K562 (cell line): ENCODE data around the gene TRIM51. TPM values are rescaled to one million over a fixed set of nuclear protein-coding genes. Genes with fewer than 3 reads are reported as not detected.

Experiments
- ATAC-seq: fragments of 200-7000 bp; cut with Tn5 transposase; 3 replicates; pipeline ENCODE4 v1.9.1; 2020; ENCODE audit warnings: moderate library complexity
- BruUV-seq: library from RNA; stranded (reverse); fragments of 400-500 nt; replicated peaks from 2 replicates; lab custom pipeline; 2021; lab: Mats Ljungman, UMichigan
- CTCF ChIA-PET: fragments of 300-600 bp; formaldehyde crosslinking; extraction: SDS; loops from one replicate; lab custom pipeline; 2021; ENCODE audit warnings: low intra/inter-chr PET ratio; lab: Yijun Ruan, JAX
- POLR2A ChIA-PET: fragments of 300-600, 350-650 bp; sonication (Branson Sonifier 250); formaldehyde crosslinking; extraction: SDS; loops from one replicate; lab custom pipeline; 2021; ENCODE audit warnings: antibody characterized with exemption, inconsistent platforms; lab: Yijun Ruan, JAX
- DNase-seq, 4 experiments: peaks; one replicate each; pipeline versions ENCODE4 v3.0.0 to v3.0.0-alpha.2; 2011 to 2018; ENCODE audit warnings: low spot score in 3 of 4, mixed read lengths in 3 of 4; ENCODE audit errors: extremely low read depth in 1 of 4
- FAIRE-seq: peaks from 2 replicates; lab custom pipeline; 2011; peaks lifted over from hg19 to GRCh38; lab: Jason Lieb, UNC
- H2AFZ ChIP-seq: 2 replicates; pipeline ENCODE4 v1.6.0; 2011; ENCODE audit warnings: low read depth, low read length, control low read depth, inconsistent platforms
- H3K27ac ChIP-seq: fragments of 200-600 bp; 3 replicates; pipeline ENCODE4 v1.8.0; 2011; ENCODE audit warnings: low read depth, mild to moderate bottlenecking, control low read depth, inconsistent platforms, low read length, moderate library complexity, mixed read lengths; ENCODE audit errors: extremely low read depth
- H3K27me3 ChIP-seq, 2 experiments: fragments of 300-600 bp in 1 of 2; 2 replicates in 1 of 2; 3 replicates in 1 of 2; pipeline versions ENCODE4 v1.6.0 to v1.8.0; 2011; ENCODE audit warnings: inconsistent platforms in 2 of 2, low read length in 2 of 2, mild to moderate bottlenecking in 1 of 2, mixed read lengths in 1 of 2, moderate library complexity in 1 of 2; ENCODE audit not compliant: control insufficient read depth in 2 of 2, insufficient read depth in 2 of 2
- H3K36me3 ChIP-seq: fragments of 300-600 bp; 3 replicates; pipeline ENCODE4 v1.8.0; 2011; ENCODE audit warnings: mild to moderate bottlenecking, low read length, inconsistent platforms; ENCODE audit not compliant: control insufficient read depth, insufficient read depth
- H3K4me1 ChIP-seq, 2 experiments: fragments of 200-600 bp in 1 of 2; replicated peaks in 1 of 2; 2 replicates in 1 of 2; 3 replicates in 1 of 2; pipeline versions ENCODE4 v1.5.1 to v1.8.0; 2011; ENCODE audit warnings: inconsistent platforms in 2 of 2, low read length in 2 of 2, mild to moderate bottlenecking in 1 of 2, mixed read lengths in 1 of 2, moderate library complexity in 1 of 2; ENCODE audit not compliant: control insufficient read depth in 2 of 2, insufficient read depth in 2 of 2
- H3K4me2 ChIP-seq: 2 replicates; pipeline ENCODE4 v1.6.1; 2011; ENCODE audit warnings: low read length, control low read depth, inconsistent platforms, mixed read lengths; ENCODE audit not compliant: insufficient read depth
- H3K4me3 ChIP-seq: fragments of 200-600 bp; sonication (generic), shearing (Covaris generic); 2 replicates; pipeline ENCODE4 v1.5.1; 2016; ENCODE audit warnings: control low read depth, inconsistent platforms
- H3K79me2 ChIP-seq: fragments of 200-600 bp; 3 replicates; pipeline ENCODE4 v1.8.0; 2011; ENCODE audit warnings: low read length, inconsistent platforms; ENCODE audit not compliant: control insufficient read depth, insufficient read depth
- H3K9ac ChIP-seq, 2 experiments: 2 replicates each; pipeline versions ENCODE4 v1.6.0 to v1.6.1; 2011; ENCODE audit warnings: low read depth in 2 of 2, low read length in 2 of 2, control low read depth in 1 of 2, inconsistent platforms in 1 of 2, mild to moderate bottlenecking in 1 of 2, mixed read lengths in 1 of 2; ENCODE audit not compliant: insufficient read depth in 1 of 2
- H3K9me1 ChIP-seq: one replicate; pipeline ENCODE4 v1.6.0; 2011; ENCODE audit warnings: inconsistent platforms, mild to moderate bottlenecking, low read length, moderate library complexity; ENCODE audit not compliant: control insufficient read depth, insufficient read depth
- H3K9me3 ChIP-seq: replicated peaks from 2 replicates; pipeline ENCODE4 v1.5.1; 2011; ENCODE audit warnings: low read depth, low read length, inconsistent platforms; ENCODE audit not compliant: control insufficient read depth, insufficient read depth
- H4K20me1 ChIP-seq: replicated peaks from 2 replicates; pipeline ENCODE4 v1.6.1; 2011; ENCODE audit warnings: low read length, inconsistent platforms, mixed read lengths; ENCODE audit not compliant: control insufficient read depth, insufficient read depth
- CBX8 ChIP-seq: fragments of 200-600 bp; sonication (generic); IDR thresholded peaks from 2 replicates; pipeline ENCODE4 v1.6.1; 2012; ENCODE audit warnings: borderline replicate concordance, mixed run types, low read depth, mild to moderate bottlenecking, moderate library complexity, mixed read lengths, low read length, control low read depth, inconsistent platforms; ENCODE audit not compliant: poor library complexity, severe bottlenecking; ENCODE audit errors: extremely low read depth
- CTBP1 ChIP-seq: fragments of 450-650 bp; IDR thresholded peaks from 2 replicates; pipeline ENCODE4 v1.6.1; 2016; ENCODE audit warnings: borderline replicate concordance
- DLX4 ChIP-seq: fragments of 250-450 bp; sonication (Bioruptor Pico); IDR thresholded peaks from 2 replicates; pipeline ENCODE4 v1.6.1; 2021; ENCODE audit warnings: mild to moderate bottlenecking
- ESRRA ChIP-seq: fragments of 450-650 bp; IDR thresholded peaks from 2 replicates; pipeline ENCODE4 v1.6.1; 2014; ENCODE audit warnings: low read depth, mild to moderate bottlenecking, moderate library complexity, borderline replicate concordance
- ETS1 ChIP-seq: conservative IDR thresholded peaks from 2 replicates; pipeline ENCODE4 v1.6.1; 2011; ENCODE audit warnings: low read depth, mild to moderate bottlenecking, low read length; ENCODE audit not compliant: control insufficient read depth
- HDAC8 ChIP-seq: fragments of 450-650 bp; IDR thresholded peaks from 2 replicates; pipeline ENCODE4 v1.6.1; 2016; ENCODE audit warnings: mild to moderate bottlenecking, missing genetic modification characterization, moderate library complexity, missing compliant biosample characterization
- HNRNPH1 ChIP-seq: fragments of 200-400 bp; formaldehyde crosslinking; optimal IDR thresholded peaks from 2 replicates; pipeline ENCODE3; 2017; ENCODE audit warnings: low read depth, mild to moderate bottlenecking, low read length, moderate library complexity
- ID3 ChIP-seq, 2 experiments: fragments of 250-450 bp in 1 of 2; fragments of 450-650 bp in 1 of 2; sonication (Bioruptor Pico) in 1 of 2; IDR thresholded peaks; 2 replicates each; pipeline versions ENCODE4 v1.6.1 to v1.8.0; 2016 to 2021; ENCODE audit warnings: mild to moderate bottlenecking in 2 of 2, moderate library complexity in 2 of 2, missing compliant biosample characterization in 1 of 2, missing genetic modification characterization in 1 of 2
- RERE ChIP-seq: sonication (generic); formaldehyde crosslinking; IDR thresholded peaks from 2 replicates; pipeline ENCODE4 v1.8.0; 2023; ENCODE audit warnings: missing genetic modification reagents, mild to moderate bottlenecking, borderline replicate concordance
- ZNF184 ChIP-seq: sonication (generic); formaldehyde crosslinking; IDR thresholded peaks from 2 replicates; pipeline ENCODE4 v1.5.0; 2020; ENCODE audit warnings: missing genetic modification reagents
- ZNF431 ChIP-seq: sonication (generic); formaldehyde crosslinking; IDR thresholded peaks from 2 replicates; pipeline ENCODE4 v1.8.0; 2022; ENCODE audit warnings: mild to moderate bottlenecking, missing genetic modification reagents
- ZNF561 ChIP-seq: fragments of 450-650 bp; formaldehyde crosslinking; conservative IDR thresholded peaks from 2 replicates; pipeline ENCODE4 v1.4.0; 2020; ENCODE audit warnings: mild to moderate bottlenecking, moderate library complexity
- WGBS: fragments of 100-300 bp; shearing (Covaris generic); methylation state at CpG from one replicate; pipeline ENCODE4 v1.1.6; 2016; ENCODE audit warnings: low coverage, mixed read lengths; ENCODE audit not compliant: insufficient coverage; ENCODE audit errors: missing lambda C conversion rate; 5-methylcytosine and 5-hydroxymethylcytosine counted together
- in situ Hi-C: fragments of 300-500 bp; cut with MboI; formaldehyde crosslinking; loops from 4 replicates; pipeline ENCODE4 v1.15.0; 2018; ENCODE audit warnings: inconsistent platforms, mixed read lengths
- intact Hi-C: fragments of 100-400 bp; cut with micrococcal nuclease; formaldehyde crosslinking; loops from 2 replicates; pipeline ENCODE4 v1.14.2; 2022
- polyA plus RNA-seq, 8 experiments: library from polyadenylated mRNA; depleted of rRNA in 4 of 8; stranded (reverse) in 5 of 8; unstranded in 3 of 8; fragments of >200 nt; fragmentation: Nextera tagmentation in 2 of 8; fragmentation: Illumina TruSeq in 1 of 8; extraction: Ambion mirVana in 2 of 8; extraction: Trizol in 1 of 8; gene quantifications; 2 replicates each; pipeline versions ENCODE4 v1.2.1 to v1.2.3, GENCODE V29; 2011 to 2014; ENCODE audit warnings: inconsistent platforms in 1 of 8, missing spikeins in 1 of 8
- total RNA-seq, 7 experiments: library from RNA; depleted of rRNA in 6 of 7; stranded (reverse); fragments of >200 nt in 6 of 7; fragmentation: Illumina TruSeq in 2 of 7; extraction: Trizol in 2 of 7; gene quantifications; 2 replicates each; pipeline versions ENCODE4 v1.2.1 to v1.2.3, GENCODE V29; 2011 to 2021; ENCODE audit warnings: low replicate concordance in 1 of 7

TRIM51 gene
- total and polyA plus RNA-seq, 9 of the 15 experiments (the other 6 are each of a cell fraction or from before 2014, with no cell fraction given), result not detected

- TF ChIP-seq ESRRA (no peak), ZNF184 (CRISPR knock-in tag) (no peak)
- TF ChIP-seq, all 486 proteins: peak for 0
These were observed 19.2 kb downstream of the TRIM51 start (continued) for GRCh38 chr11:55902308-55902707.

- ATAC-seq (no peak), DNase-seq (no peak), FAIRE-seq (no peak)
- no peak within 1 kb of the TSS for H2AFZ ChIP-seq
- H4K20me1 ChIP-seq, result no peaks in the 10 kb centered on the region
- in situ Hi-C loops, result no loop called here
- POLR2A ChIA-PET, result no interaction called here
- no peak within 1 kb of the TSS for H3K4me3 ChIP-seq
- WGBS, result 0% methylated on average over 1 of the region's 1 CpG
- BruUV-seq, result no TSS peak
- H3K4me2 ChIP-seq, result no peak within 1 kb of the TSS
- CTCF ChIA-PET, result no interaction called here
- intact Hi-C loops, result no loop called here
- H3K27me3 ChIP-seq, result no peaks in the 10 kb centered on the region
- no peak within 1 kb of the TSS for H3K27ac ChIP-seq
- no peak within 1 kb of the TSS for H3K9ac ChIP-seq
- no peaks in the 10 kb centered on the region for H3K79me2 ChIP-seq
- H3K36me3 ChIP-seq, result no peaks in the 10 kb centered on the region
- no peaks in the 10 kb centered on the region; the same call in 1 of the 2 replicates for H3K9me3 ChIP-seq
- H3K4me1 ChIP-seq, result no peaks in the 10 kb centered on the region
- H3K9me1 ChIP-seq, result no peaks in the 10 kb centered on the region
- TF ChIP-seq CBX8 (no peak), HNRNPH1 (no peak), DLX4 (no peak), ZNF561 (CRISPR knock-in tag) (no peak), CTBP1 (no peak), ZNF431 (no peak), ID3 (CRISPR knock-in tag; IDR thresholded peaks at IDR 0.05) (no peak), ID3 (tag; IDR thresholded peaks at IDR 0.05) (no peak), RERE (CRISPR knock-in tag) (no peak), HDAC8 (no peak), ETS1 (no peak)
These were observed 31.4 kb downstream of the TRIM51 start, which contains the start of gene OR5W2 for GRCh38 chr11:55914482-55914881. OR5W2 (minus strand) TSS chr11:55914582; CDS start chr11:55914582, 0 bp downstream.
